AG04450 (cell line): ENCODE data around the gene FBXL15. TPM values are rescaled to one million over a fixed set of nuclear protein-coding genes. Genes with fewer than 3 reads are reported as not detected.

Source experiments
- CTCF ChIA-PET: fragments of 300-600, 350-600 bp; formaldehyde crosslinking; extraction: SDS; loops from one replicate; lab custom pipeline; 2022; ENCODE audit warnings: antibody characterized with exemption, inconsistent platforms; lab: Charles Lee
- POLR2A ChIA-PET: fragments of 350-600 bp; formaldehyde crosslinking; extraction: SDS; loops from one replicate; lab custom pipeline; 2021; ENCODE audit warnings: antibody characterized with exemption, inconsistent platforms; lab: Yijun Ruan, JAX
- DNase-seq: peaks from one replicate; pipeline ENCODE4 v3.0.0-alpha.2; 2011; ENCODE audit warnings: low read depth, low spot score
- H3K27ac ChIP-seq: one replicate; pipeline ENCODE4 v1.5.1; 2012; ENCODE audit warnings: low read depth, low read length, control low read depth
- H3K27me3 ChIP-seq: one replicate; pipeline ENCODE4 v1.6.0; 2012; ENCODE audit warnings: low read length; ENCODE audit not compliant: control insufficient read depth, insufficient read depth
- H3K4me3 ChIP-seq: 2 replicates; pipeline ENCODE4 v1.5.1; 2011; ENCODE audit warnings: mild to moderate bottlenecking, low read depth, low read length, control low read depth
- H3K9me3 ChIP-seq: 2 replicates; pipeline ENCODE4 v1.5.1; 2012; ENCODE audit warnings: low read length; ENCODE audit not compliant: control insufficient read depth, insufficient read depth
- polyA plus RNA-seq: library from polyadenylated mRNA; depleted of rRNA; stranded (reverse); fragments of >200 nt; gene quantifications from 2 replicates; pipeline ENCODE4 v1.2.3, GENCODE V29; 2011
- TF ChIP-seq, protein P1 (sequence below): IDR thresholded peaks from 2 replicates; pipeline ENCODE4 v1.5.1; 2011; ENCODE audit warnings: low read depth, low read length, control low read depth, inconsistent platforms

Gene FBXL15
- polyA plus RNA-seq, 1 experiment, result 2.7 TPM

DNA sequence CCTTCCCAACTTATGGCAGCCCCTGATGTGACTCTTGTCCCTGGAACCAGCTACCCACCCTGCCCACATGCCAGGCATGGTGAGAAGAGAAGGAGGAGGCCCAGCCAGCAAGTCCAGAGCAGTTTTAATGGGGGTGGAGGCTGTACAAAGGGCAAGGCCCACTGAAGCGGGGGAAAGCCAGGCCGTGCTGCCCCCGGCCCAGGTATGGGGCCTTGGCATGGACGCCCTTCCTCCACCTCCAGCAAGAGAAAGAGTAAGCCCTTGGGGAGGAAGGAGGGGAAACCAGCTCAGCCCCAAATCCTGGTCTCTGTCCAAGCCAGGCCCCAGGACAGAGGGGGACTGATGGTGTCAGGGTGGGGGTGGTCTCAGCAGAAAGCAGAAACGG, 18.1 kb upstream of the FBXL15 start:
- DNase-seq, result no peak
- no peak overlapping the region for H3K27ac ChIP-seq
- CTCF ChIA-PET, result interaction anchor here (1.0 to 1.2 kb wide), 3 partner anchors 9 to 76 kb away, joined by 3 to 5 read pairs (median 3); no protein-coding TSS in a partner anchor
- TF ChIP-seq, protein P1, sequence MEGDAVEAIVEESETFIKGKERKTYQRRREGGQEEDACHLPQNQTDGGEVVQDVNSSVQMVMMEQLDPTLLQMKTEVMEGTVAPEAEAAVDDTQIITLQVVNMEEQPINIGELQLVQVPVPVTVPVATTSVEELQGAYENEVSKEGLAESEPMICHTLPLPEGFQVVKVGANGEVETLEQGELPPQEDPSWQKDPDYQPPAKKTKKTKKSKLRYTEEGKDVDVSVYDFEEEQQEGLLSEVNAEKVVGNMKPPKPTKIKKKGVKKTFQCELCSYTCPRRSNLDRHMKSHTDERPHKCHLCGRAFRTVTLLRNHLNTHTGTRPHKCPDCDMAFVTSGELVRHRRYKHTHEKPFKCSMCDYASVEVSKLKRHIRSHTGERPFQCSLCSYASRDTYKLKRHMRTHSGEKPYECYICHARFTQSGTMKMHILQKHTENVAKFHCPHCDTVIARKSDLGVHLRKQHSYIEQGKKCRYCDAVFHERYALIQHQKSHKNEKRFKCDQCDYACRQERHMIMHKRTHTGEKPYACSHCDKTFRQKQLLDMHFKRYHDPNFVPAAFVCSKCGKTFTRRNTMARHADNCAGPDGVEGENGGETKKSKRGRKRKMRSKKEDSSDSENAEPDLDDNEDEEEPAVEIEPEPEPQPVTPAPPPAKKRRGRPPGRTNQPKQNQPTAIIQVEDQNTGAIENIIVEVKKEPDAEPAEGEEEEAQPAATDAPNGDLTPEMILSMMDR, result no peak
- H3K9me3 ChIP-seq, result no peaks in the 10 kb centered on the region; the same call in 1 of the 2 replicates
- H3K27me3 ChIP-seq, result no peaks in the 10 kb centered on the region
- H3K4me3 ChIP-seq, result no peak overlapping the region
- POLR2A ChIA-PET, result no interaction called here

DNA sequence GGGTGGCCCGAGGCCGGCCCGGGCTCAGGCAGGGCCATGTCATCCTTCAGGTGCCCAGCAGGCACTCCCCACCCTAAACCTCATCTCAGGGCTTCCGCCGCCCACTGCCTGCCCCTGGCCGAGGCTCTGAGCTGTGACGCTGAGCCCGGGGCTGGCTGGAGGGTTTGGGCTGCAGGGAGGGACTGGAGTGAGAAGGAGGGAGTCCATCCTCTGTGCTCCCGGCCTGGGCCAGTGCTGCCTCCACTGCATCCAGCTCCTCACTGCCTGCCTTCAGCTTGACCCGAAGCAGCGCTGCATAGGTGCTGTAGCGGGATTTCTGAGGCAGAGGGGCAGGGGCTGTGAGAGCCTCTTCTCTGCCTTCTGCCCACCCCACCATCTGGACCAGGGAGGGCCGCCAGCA, 17.5 kb upstream of the FBXL15 start:
- ChIA-PET CTCF (interaction anchor here (0.6 to 1.8 kb wide), 8 partner anchors 8 to 234 kb away, joined by 3 to 9 read pairs (median 4); no protein-coding TSS in a partner anchor), POLR2A (interaction anchor here (0.7 kb wide), 1 partner anchor 19 kb away, joined by 4 read pairs; no protein-coding TSS in a partner anchor)

DNA sequence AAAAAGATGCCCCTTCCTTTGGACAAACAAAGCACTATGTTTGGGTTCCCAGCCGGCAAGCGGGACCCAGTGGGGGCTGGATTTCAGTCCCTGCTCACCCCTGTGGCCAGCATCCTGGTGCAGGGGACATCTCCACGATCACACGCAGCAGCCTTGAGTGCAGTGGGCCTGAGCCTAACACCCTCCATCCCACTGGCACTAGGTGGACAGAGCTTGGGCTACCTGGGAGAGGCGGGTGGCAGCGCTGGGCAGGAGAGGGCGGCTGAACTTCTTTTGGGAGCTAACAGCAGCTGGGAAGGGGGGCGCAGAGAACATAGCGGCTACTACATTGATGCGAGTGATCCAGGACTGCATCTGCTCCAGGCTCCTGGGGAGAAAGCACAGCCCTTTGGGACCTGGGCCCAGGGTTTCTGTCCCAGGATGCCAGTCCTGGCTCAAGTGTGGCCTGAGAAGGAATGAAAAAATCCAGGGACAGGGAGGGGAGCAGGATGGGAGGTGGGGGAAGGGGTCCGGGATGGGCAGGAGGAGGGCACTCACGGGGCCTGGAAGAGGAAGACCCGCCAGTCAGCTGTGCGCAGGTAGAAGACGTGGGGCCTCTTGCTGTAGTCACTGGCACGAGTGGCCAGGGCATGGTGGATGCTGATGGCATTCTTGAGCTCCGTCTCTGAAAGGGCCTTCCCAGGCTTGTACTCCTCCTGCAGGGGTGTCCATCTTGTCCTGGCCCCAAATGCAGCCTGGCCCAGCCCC, 16.1 kb upstream of the FBXL15 start:
- Histone ChIP-seq H3K27me3 (peaks cover 3% of the 10 kb centered on the region), H3K9me3 (no peaks in the 10 kb centered on the region; the same call in 1 of the 2 replicates), H3K27ac (no peak overlapping the region), H3K4me3 (no peak overlapping the region)
- CTCF ChIA-PET, result interaction anchor here (0.6 to 1.8 kb wide), 6 partner anchors 8 to 235 kb away, joined by 3 to 9 read pairs (median 4); no protein-coding TSS in a partner anchor
- no peak for DNase-seq
- POLR2A ChIA-PET, result interaction anchor here (0.7 to 1.3 kb wide), 4 partner anchors 16 to 48 kb away, joined by 3 to 10 read pairs (median 6); partner anchors contain the start of gene FBXL15
- TF ChIP-seq, protein P1, result no peak

More for the DNA sequence above, 17.5 kb upstream of the FBXL15 start:
- Histone ChIP-seq H3K27me3 (peaks cover 3% of the 10 kb centered on the region), H3K27ac (no peak overlapping the region), H3K4me3 (no peak overlapping the region), H3K9me3 (no peaks in the 10 kb centered on the region; the same call in 1 of the 2 replicates)
- TF ChIP-seq, protein P1, result no peak
- DNase-seq, result no peak

DNA sequence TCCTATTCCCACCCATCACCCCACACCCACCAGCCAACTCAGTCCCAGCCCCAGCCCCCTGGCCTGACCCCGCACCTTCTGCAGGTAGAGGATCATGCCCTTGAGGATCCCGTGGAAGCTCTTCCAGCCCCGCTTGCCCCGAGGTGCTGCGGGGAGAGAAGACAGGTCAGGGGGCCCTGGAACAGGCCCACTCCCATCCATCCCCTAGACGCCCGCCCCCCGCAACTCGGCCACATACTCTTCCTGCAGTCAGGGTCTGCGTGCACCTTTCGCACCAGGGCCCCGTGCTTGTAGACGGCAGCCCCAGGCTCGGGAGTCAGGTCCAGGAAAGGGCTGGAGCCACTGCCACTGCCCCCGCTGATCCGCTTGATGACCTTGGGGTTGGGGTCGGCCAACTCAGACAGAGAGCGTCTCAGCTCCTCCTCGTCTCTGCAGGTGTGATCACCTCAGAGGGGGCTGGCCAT, 15.5 kb upstream of the FBXL15 start:
- Histone ChIP-seq H3K4me3 (no peak overlapping the region), H3K27ac (no peak overlapping the region), H3K9me3 (no peaks in the 10 kb centered on the region; the same call in 1 of the 2 replicates), H3K27me3 (peaks cover 3% of the 10 kb centered on the region)
- ChIA-PET POLR2A (no interaction called here), CTCF (interaction anchor here (0.6 to 1.0 kb wide), 2 partner anchors 9 to 236 kb away, joined by 3 read pairs; no protein-coding TSS in a partner anchor)
- no peak for DNase-seq
- TF ChIP-seq, protein P1, result no peak

DNA sequence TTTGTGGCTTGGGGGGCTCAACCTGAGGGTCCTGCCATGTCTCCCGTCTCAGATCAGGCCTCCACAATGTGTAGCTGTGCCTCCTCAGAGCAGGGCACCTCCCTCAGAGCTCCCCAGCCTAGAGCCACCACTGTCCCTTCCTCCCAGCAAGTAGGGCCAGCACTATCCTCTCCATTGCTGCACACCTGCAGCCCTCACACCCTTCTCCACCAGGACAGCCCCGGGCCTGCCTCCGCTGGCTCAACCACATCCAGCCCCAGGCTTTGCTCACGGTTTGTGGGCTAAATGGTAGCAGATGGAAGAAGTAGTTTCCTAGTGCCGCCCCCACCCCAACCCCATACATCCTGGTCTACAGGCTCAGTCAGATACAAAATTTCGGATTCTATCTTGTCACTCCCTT, 15.0 kb upstream of the FBXL15 start:
- Histone ChIP-seq H3K27ac (no peak overlapping the region), H3K4me3 (no peak overlapping the region), H3K27me3 (peaks cover 7% of the 10 kb centered on the region), H3K9me3 (no peaks in the 10 kb centered on the region; the same call in 1 of the 2 replicates)
- TF ChIP-seq, protein P1, result no peak
- POLR2A ChIA-PET, result no interaction called here
- no peak for DNase-seq
- CTCF ChIA-PET, result interaction anchor here (1.1 kb wide), 1 partner anchor 17 kb away, joined by 3 read pairs; no protein-coding TSS in a partner anchor
